ENCODE data around the gene CDK15. TPM values are rescaled to one million over a fixed set of nuclear protein-coding genes. Genes with fewer than 3 reads are reported as not detected.

CDK15 gene
- total RNA-seq, 4 donors from 2014 or later = 0.83 to 3.9 (median 1.4) TPM

GRCh38 chr2:201936817-201937216 lies 130.5 kb downstream of the CDK15 start:
- no peaks in the 10 kb centered on the region for H3K9me3 ChIP-seq
- intact Hi-C loops (cut with DNase I) = no loop called here
- H3K27ac ChIP-seq (replicated peaks in 1 of 4) = no peak overlapping the region
- 98% methylated on average over 4 of the region's 4 CpGs for WGBS
- no peaks in the 10 kb centered on the region for H3K36me3 ChIP-seq
- no peaks in the 10 kb centered on the region for H3K4me1 ChIP-seq
- H3K27me3 ChIP-seq = peaks cover 0 to 5% (median 0%) of the 10 kb centered on the region in 4 donors
- no peak overlapping the region for H3K4me3 ChIP-seq
- DNase-seq (ENCODE audit: extremely low spot score) = no peak
- TF ChIP-seq CTCF (IDR thresholded peaks at IDR 0.05) (no peak), POLR2A (IDR thresholded peaks at IDR 0.05; ENCODE audit: low read depth) (no peak), EP300 (IDR thresholded peaks at IDR 0.05) (no peak), POLR2AphosphoS5 (IDR thresholded peaks at IDR 0.05) (no peak)

DNA sequence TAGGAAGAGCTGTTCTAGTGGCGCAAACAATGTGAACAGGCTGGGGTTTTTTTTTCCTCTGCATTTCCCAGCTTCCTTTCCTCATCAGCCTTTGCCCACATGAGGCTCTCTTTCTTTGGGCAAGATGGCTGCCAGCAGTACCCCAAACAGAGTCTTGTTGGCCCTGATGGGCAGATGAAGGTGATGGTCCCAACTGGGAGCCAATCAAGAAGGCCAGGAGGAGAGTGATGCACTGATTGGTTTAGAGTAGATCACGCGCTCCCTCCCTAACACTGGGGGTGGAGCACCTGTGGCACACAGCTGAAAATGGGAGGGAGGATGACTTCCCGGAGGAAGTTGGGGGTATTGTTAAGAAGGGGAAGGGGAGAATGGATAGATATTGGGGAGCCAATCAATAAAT lies 131.0 kb downstream of the CDK15 start:
- Histone ChIP-seq H3K27me3 (peaks cover 0 to 5% (median 0%) of the 10 kb centered on the region in 4 donors), H3K4me1 (no peaks in the 10 kb centered on the region), H3K4me3 (no peak overlapping the region), H3K36me3 (no peaks in the 10 kb centered on the region), H3K27ac (replicated peaks in 1 of 4) (no peak overlapping the region), H3K9me3 (no peaks in the 10 kb centered on the region)
- intact Hi-C loops (cut with DNase I) = no loop called here
- TF ChIP-seq POLR2A (IDR thresholded peaks at IDR 0.05; ENCODE audit: low read depth) (no peak), CTCF (IDR thresholded peaks at IDR 0.05) (no peak), POLR2AphosphoS5 (IDR thresholded peaks at IDR 0.05) (no peak), EP300 (IDR thresholded peaks at IDR 0.05) (no peak)
- no peak for DNase-seq (ENCODE audit: extremely low spot score)
- 92% methylated on average over 4 of the region's 4 CpGs for WGBS

GRCh38 chr2:201938156-201938775 lies 131.9 kb downstream of the CDK15 start:
- 96% methylated on average over 2 of the region's 2 CpGs for WGBS
- no peaks in the 10 kb centered on the region for H3K36me3 ChIP-seq
- H3K9me3 ChIP-seq = no peaks in the 10 kb centered on the region
- TF ChIP-seq CTCF (IDR thresholded peaks at IDR 0.05) (no peak), POLR2A (IDR thresholded peaks at IDR 0.05; ENCODE audit: low read depth) (no peak), POLR2AphosphoS5 (IDR thresholded peaks at IDR 0.05) (no peak), EP300 (IDR thresholded peaks at IDR 0.05) (no peak)
- H3K4me3 ChIP-seq = no peak overlapping the region
- H3K27me3 ChIP-seq = peaks cover 0 to 5% (median 0%) of the 10 kb centered on the region in 4 donors
- intact Hi-C loops (cut with DNase I) = no loop called here
- no peaks in the 10 kb centered on the region for H3K4me1 ChIP-seq
- no peak for DNase-seq (ENCODE audit: extremely low spot score)
- no peak overlapping the region for H3K27ac ChIP-seq (replicated peaks in 1 of 4)

GRCh38 chr2:201938781-201939180 lies 132.4 kb downstream of the CDK15 start:
- Histone ChIP-seq H3K4me1 (no peaks in the 10 kb centered on the region), H3K4me3 (no peak overlapping the region), H3K27me3 (peaks cover 0 to 5% (median 0%) of the 10 kb centered on the region in 4 donors), H3K27ac (replicated peaks in 1 of 4) (no peak overlapping the region), H3K36me3 (no peaks in the 10 kb centered on the region), H3K9me3 (no peaks in the 10 kb centered on the region)
- intact Hi-C loops (cut with DNase I) = no loop called here
- no peak for DNase-seq (ENCODE audit: extremely low spot score)
- TF ChIP-seq CTCF (IDR thresholded peaks at IDR 0.05) (no peak), POLR2A (IDR thresholded peaks at IDR 0.05; ENCODE audit: low read depth) (no peak), EP300 (IDR thresholded peaks at IDR 0.05) (no peak), POLR2AphosphoS5 (IDR thresholded peaks at IDR 0.05) (no peak)
- 99% methylated on average over 9 of the region's 9 CpGs for WGBS

DNA sequence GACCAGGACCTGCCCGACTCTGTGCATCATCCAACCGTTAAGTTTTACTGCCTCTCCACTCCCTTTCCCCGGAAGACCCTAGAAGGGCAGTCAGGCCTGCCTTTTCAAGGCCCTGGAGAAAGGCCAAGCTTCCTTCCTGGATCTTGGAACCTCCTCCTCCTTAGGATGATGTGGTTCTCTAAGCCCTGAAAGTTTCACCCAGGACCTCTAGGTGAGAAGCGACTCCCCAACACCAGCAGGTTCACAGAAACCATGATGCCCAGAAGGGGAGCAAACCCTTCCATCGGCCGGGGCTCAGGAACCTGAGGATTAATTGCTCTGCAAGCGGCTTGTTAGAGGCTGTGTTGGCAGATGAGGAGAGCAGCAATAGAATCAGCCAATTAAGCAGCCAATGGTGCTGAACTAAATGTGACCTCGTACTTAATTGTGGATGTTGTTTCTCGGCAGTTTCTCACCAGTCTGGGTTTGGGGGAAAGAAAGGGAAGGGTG lies 133.2 kb downstream of the CDK15 start:
- no peaks in the 10 kb centered on the region for H3K36me3 ChIP-seq
- no peak overlapping the region for H3K4me3 ChIP-seq
- WGBS = 78% methylated on average over 9 of the region's 9 CpGs
- no peak overlapping the region for H3K27ac ChIP-seq (replicated peaks in 1 of 4)
- intact Hi-C loops (cut with DNase I) = no loop called here
- H3K9me3 ChIP-seq = no peaks in the 10 kb centered on the region
- no peak for DNase-seq (ENCODE audit: extremely low spot score)
- H3K4me1 ChIP-seq = no peaks in the 10 kb centered on the region
- TF ChIP-seq CTCF (IDR thresholded peaks at IDR 0.05) (no peak), POLR2A (IDR thresholded peaks at IDR 0.05; ENCODE audit: low read depth) (no peak), POLR2AphosphoS5 (IDR thresholded peaks at IDR 0.05) (no peak), EP300 (IDR thresholded peaks at IDR 0.05) (no peak)
- H3K27me3 ChIP-seq = peaks cover 0 to 5% (median 0%) of the 10 kb centered on the region in 4 donors
